Sigmoid colon (tissue), 7 donors: ENCODE data around the gene ROMO1. TPM values are rescaled to one million over a fixed set of nuclear protein-coding genes. Genes with fewer than 3 reads are reported as not detected.

Source experiments
- DNase-seq: peaks from one replicate; pipeline ENCODE4 v3.0.0-alpha.2; 2019
- H3K27ac ChIP-seq, 4 donors: fragments of 200-600 bp; sonication (generic); one replicate each; pipeline ENCODE4 v1.5.1; 2016 to 2019; ENCODE audit warnings: mild to moderate bottlenecking in 1 of 4
- H3K27me3 ChIP-seq, 3 donors: fragments of 200-600 bp; sonication (generic); one replicate each; pipeline ENCODE4 v1.5.1; 2019; ENCODE audit warnings: mild to moderate bottlenecking in 1 of 3
- H3K36me3 ChIP-seq, 4 donors: fragments of 200-600 bp; sonication (generic); one replicate each; pipeline ENCODE4 v1.5.1; 2016 to 2019
- H3K4me1 ChIP-seq, 4 donors: fragments of 200-600 bp; sonication (generic); one replicate each; pipeline ENCODE4 v1.5.1; 2017 to 2019
- H3K4me3 ChIP-seq, 4 donors: fragments of 200-600 bp; sonication (generic); one replicate each; pipeline ENCODE4 v1.5.1; 2017 to 2019; ENCODE audit warnings: mild to moderate bottlenecking in 2 of 4, moderate library complexity in 1 of 4
- H3K9me3 ChIP-seq, 4 donors: fragments of 200-600 bp in 3 of 4; sonication (generic) in 3 of 4; one replicate each; pipeline versions ENCODE4 v1.5.1 to v1.6.1; 2013 to 2019
- EP300 ChIP-seq, 4 donors: sonication (generic); formaldehyde crosslinking; IDR thresholded peaks; one replicate each; pipeline ENCODE4 v1.6.1; 2017; ENCODE audit warnings: antibody characterized with exemption in 4 of 4
- POLR2A ChIP-seq, 2 donors: fragments of 450-650 bp; IDR thresholded peaks; one replicate each; pipeline ENCODE4 v1.6.1; 2016; ENCODE audit warnings: antibody characterized with exemption in 2 of 2, mild to moderate bottlenecking in 2 of 2, moderate library complexity in 2 of 2
- POLR2AphosphoS5 ChIP-seq, 4 donors: sonication (generic); formaldehyde crosslinking; IDR thresholded peaks; one replicate each; pipeline ENCODE4 v1.6.1; 2017; ENCODE audit warnings: antibody characterized with exemption in 4 of 4
- WGBS, 2 donors: extraction: QIAGEN DNeasy Blood & Tissue Kit; methylation state at CpG; one replicate each; pipeline ENCODE4 v1.1.7; 2013; 5-methylcytosine and 5-hydroxymethylcytosine counted together
- intact Hi-C: fragments of 100-400 bp; cut with DNase I; formaldehyde crosslinking; loops from one replicate; pipeline ENCODE4 v1.15.1; 2023
- polyA plus RNA-seq, 3 donors: library from polyadenylated mRNA; stranded (reverse); fragments of 200-250 nt; gene quantifications; one replicate each; pipeline ENCODE4 v1.2.3, GENCODE V29; 2013
- total RNA-seq, 4 donors: library from RNA; depleted of rRNA; stranded (reverse); fragments of >200 nt; gene quantifications; one replicate each; pipeline ENCODE4 v1.1.0, GENCODE V29; 2016
- TF ChIP-seq, protein P1 (sequence below), 4 experiments: fragments of 450-650 bp in 3 of 4; fragments of 200-600 bp in 1 of 4; IDR thresholded peaks; one replicate each; pipeline ENCODE4 v1.5.1; 2016 to 2019; ENCODE audit warnings: antibody characterized with exemption in 4 of 4, mild to moderate bottlenecking in 3 of 4, moderate library complexity in 2 of 4
- donor health status: healthy with polysubstance abuse.
- donor health status: Bipolar disorder and iron deficiency.
- donor health status: healthy.

The ROMO1 gene
- total and polyA plus RNA-seq, 7 donors: 206 to 621 (median 486) TPM

DNA sequence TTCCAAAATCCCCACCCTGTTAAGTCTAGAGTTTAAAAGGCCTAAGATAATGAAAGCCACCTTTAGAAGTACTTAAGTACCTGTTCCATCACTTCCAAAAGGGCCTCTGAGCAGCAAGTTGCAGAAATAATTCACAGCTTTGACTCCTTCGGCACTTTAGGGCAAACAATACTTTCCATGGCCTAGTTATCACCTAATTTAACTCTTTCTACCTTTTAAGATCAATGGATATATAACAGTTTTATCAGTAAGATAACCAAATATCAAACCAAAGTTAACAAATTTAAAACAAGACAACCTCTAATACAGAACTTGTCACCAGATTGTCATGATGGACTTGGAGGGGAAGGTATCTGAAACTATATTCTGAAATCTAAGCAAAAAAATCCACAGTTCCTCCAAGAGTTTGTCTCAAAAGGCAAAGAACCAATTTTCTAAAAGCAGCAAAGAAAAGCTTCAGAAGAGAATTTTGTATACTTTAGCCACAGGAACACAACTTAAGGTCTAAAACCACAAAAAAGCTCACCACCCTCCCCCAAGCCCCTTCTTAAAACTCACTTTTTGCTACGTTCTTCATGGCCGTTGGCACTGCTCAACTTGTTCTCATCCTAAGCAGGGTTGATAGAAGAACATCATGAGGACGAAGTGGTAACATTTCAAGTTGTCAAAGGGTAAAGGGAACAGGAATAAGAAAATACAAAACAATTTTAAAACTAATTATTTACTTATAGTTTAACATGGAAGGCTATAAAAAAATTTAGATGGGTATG lies 39.4 kb downstream of the ROMO1 start:
- Histone ChIP-seq H3K27me3 (no peaks in the 10 kb centered on the region), H3K27ac (peak overlapping the region in 3 of 4 donors; percentile 22 to 94 (median 22)), H3K4me3 (no peak overlapping the region), H3K36me3 (peaks cover 12 to 72% (median 49%) of the 10 kb centered on the region in 4 donors), H3K9me3 (no peaks in the 10 kb centered on the region), H3K4me1 (peaks cover 0 to 75% (median 74%) of the 10 kb centered on the region in 4 donors)
- DNase-seq: no peak
- 62% methylated on average over 4 of the region's 4 CpGs for WGBS, 2 donors
- TF ChIP-seq, protein P1, sequence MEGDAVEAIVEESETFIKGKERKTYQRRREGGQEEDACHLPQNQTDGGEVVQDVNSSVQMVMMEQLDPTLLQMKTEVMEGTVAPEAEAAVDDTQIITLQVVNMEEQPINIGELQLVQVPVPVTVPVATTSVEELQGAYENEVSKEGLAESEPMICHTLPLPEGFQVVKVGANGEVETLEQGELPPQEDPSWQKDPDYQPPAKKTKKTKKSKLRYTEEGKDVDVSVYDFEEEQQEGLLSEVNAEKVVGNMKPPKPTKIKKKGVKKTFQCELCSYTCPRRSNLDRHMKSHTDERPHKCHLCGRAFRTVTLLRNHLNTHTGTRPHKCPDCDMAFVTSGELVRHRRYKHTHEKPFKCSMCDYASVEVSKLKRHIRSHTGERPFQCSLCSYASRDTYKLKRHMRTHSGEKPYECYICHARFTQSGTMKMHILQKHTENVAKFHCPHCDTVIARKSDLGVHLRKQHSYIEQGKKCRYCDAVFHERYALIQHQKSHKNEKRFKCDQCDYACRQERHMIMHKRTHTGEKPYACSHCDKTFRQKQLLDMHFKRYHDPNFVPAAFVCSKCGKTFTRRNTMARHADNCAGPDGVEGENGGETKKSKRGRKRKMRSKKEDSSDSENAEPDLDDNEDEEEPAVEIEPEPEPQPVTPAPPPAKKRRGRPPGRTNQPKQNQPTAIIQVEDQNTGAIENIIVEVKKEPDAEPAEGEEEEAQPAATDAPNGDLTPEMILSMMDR (IDR thresholded peaks at IDR 0.05): no peak
- TF ChIP-seq POLR2AphosphoS5 (IDR thresholded peaks at IDR 0.05): no peak
- TF ChIP-seq EP300 (IDR thresholded peaks at IDR 0.05): no peak
- no peak for TF ChIP-seq POLR2A (IDR thresholded peaks at IDR 0.05)
- intact Hi-C loops: loop anchor here (1.0 to 5.0 kb wide), 3 partner anchors 14 to 146 kb away; no protein-coding TSS in a partner anchor

DNA sequence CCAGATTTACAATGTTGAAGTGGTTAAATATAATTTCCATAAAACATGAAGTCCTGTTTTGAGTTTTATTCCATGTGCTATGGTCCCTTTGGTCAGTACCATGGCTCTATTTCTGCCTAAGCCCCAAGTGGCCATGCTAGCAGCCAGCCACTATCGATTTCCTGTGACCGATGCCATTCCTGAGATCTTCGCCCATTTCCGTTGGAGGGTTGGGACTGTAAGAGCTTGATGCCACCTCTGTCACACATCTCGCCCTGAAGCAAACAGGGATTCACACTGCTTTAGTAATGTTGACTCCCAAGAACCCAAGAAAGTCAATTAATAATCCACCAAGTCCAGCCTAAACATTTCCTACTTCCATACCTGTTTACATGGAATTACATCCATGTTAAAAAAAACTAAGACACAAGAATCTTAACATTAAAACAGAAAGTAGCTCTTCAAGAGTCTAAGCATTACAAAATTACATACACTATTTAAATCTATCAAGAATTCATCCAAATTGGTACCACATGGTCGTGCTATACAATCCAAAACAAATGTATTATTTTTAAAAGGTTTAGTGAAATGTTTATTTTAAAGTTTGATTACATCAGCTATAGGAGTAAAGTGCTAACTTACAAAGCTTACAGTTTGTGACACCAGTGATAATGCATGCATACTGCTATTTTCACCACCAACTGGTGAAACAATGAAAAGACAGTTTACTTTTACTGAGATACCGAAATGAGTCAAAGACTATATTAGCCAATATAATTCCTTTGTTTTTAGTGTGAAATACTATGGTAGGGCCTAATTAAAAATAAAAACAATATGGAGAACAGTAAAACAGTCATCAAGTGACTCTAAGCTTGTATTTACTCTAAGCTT lies 40.3 kb downstream of the ROMO1 start:
- intact Hi-C loops: loop anchor here (1.0 to 5.0 kb wide), 5 partner anchors 15 to 213 kb away; partner anchors contain the start of gene SCAND1
- Histone ChIP-seq H3K36me3 (peaks cover 12 to 62% (median 42%) of the 10 kb centered on the region in 4 donors), H3K4me3 (peak overlapping the region; percentile 2 to 76 (median 68)), H3K4me1 (peaks cover 0 to 66% (median 65%) of the 10 kb centered on the region in 4 donors), H3K27ac (peak overlapping the region; percentile 1 to 97 (median 95)), H3K9me3 (no peaks in the 10 kb centered on the region), H3K27me3 (no peaks in the 10 kb centered on the region)
- TF ChIP-seq POLR2A (IDR thresholded peaks at IDR 0.05) (no peak), POLR2AphosphoS5 (IDR thresholded peaks at IDR 0.05) (no peak)
- 59 to 61% methylated on average over 7 of the region's 7 CpGs for WGBS, 2 donors
- DNase-seq: no peak

DNA sequence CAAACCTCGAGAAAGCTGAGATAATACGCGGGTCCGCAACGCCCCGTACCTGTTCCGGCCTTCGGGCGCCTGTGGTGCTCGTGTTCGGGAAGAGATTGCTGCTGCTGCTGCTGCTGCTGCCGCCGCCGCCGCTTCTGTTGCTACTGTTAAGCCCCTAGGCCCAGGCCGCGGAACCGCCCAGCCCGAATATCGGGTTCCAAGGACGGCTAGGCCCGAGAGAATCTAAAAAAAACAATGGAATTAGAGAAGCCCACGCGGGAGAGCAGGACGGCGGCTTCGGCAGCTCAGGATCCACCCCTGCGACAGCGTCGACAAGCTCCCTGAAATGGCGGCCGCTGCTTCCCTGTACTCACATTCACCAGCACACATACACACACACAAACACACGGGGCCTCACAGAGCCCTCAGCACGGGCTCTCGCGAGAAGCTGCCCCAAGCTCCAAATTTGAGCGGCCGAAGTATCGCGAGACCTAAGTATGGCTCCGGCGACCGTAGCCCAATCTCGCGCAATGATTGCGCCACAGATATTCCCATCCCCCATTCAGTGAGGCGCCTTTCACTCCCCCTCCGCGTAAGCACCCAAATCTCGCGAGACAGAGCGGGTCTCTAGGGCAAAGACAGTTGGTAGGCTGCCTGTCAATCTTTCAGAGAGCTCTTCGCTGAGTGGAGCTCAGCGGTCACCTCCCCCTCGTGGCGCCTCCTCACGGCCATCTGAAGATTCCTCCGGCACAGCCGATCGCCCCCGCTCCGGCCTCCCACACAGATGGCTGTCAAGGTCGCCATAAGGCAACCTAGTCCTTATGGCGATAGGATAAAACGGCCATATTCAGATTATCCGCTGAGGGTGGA lies 42.9 kb downstream of the ROMO1 start, which contains the start of gene RBM39:
RBM39 (minus strand) TSS at position 369 of the 849 bp plus-strand sequence. CDS start 1,386 bp downstream, outside the sequence.
- TF ChIP-seq POLR2A (IDR thresholded peaks at IDR 0.05): peak; percentile 96 to 97
- peak; percentile 97 to 99 (median 98) for TF ChIP-seq POLR2AphosphoS5 (IDR thresholded peaks at IDR 0.05)
- peak in 2 of 4 donors; percentile 6 to 67 for TF ChIP-seq EP300 (IDR thresholded peaks at IDR 0.05)
- TF ChIP-seq, protein P1 (IDR thresholded peaks at IDR 0.05): peak in 2 of 4 experiments; percentile 25 to 31
- Histone ChIP-seq H3K9me3 (no peaks in the 10 kb centered on the region), H3K36me3 (peaks cover 3 to 36% (median 23%) of the 10 kb centered on the region in 4 donors), H3K27ac (peak within 1 kb of the TSS; percentile 94 to 98 (median 97)), H3K4me3 (peak within 1 kb of the TSS; percentile 66 to 79 (median 74)), H3K4me1 (peaks cover 0 to 41% (median 40%) of the 10 kb centered on the region in 4 donors), H3K27me3 (no peaks in the 10 kb centered on the region)
- DNase-seq: peak; percentile 100
- WGBS, 2 donors: 0% methylated on average over 66 of the region's 66 CpGs
- intact Hi-C loops: loop anchor here (1.0 to 5.0 kb wide), 4 partner anchors 30 to 210 kb away; partner anchors contain the start of genes PHF20 and SCAND1

DNA sequence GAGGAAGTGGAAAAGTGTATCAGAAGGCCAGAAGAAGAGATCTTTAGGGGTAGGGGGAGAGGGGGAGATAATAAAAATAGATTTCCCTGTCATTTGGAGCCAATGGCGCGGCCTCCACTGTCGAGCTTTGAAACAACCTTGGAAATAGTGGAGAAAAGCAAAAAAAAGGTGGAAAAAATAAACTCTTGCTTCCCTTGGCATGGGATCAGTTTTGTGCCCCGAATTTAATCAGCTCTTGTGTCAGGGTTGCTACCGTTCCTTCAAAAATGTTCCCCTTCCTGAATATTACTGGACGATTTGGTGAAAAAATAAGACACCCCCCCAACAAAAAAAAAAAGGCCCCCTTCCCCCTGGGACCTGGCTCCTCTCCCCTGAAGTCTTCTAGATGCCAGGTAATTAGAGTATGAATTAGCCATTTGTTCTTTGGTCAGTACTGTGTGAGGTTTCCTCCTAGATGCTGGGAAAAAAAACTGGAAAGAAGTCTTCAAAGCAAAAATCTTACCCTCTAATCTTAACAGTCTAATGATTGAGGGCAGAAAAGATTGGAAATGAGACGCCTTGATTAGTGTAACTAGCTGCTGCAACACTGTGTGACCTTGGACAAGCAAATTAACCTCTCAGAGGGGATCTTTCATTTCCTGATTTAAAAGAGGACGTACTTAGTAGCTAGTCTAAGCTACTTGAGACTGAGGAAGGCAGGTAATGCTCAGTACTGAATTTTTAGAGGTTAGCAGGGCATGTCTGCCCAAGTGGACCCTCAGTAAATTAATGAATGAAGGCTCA lies 43.7 kb downstream of the ROMO1 start:
- TF ChIP-seq, protein P1 (IDR thresholded peaks at IDR 0.05): no peak
- TF ChIP-seq POLR2AphosphoS5 (IDR thresholded peaks at IDR 0.05) (peak in 2 of 4 donors; percentile 7 to 9), POLR2A (IDR thresholded peaks at IDR 0.05) (no peak), EP300 (IDR thresholded peaks at IDR 0.05) (no peak)
- intact Hi-C loops: loop anchor here (1.0 to 5.0 kb wide), 4 partner anchors 29 to 209 kb away; partner anchors contain the start of genes PHF20 and SCAND1

More for the DNA sequence above, 43.7 kb downstream of the ROMO1 start:
- no peak for DNase-seq
- H3K36me3 ChIP-seq: peaks cover under 1 to 28% (median 19%) of the 10 kb centered on the region in 4 donors
- H3K4me1 ChIP-seq: peaks cover 0 to 35% (median 35%) of the 10 kb centered on the region in 4 donors
- peak overlapping the region; percentile 94 to 98 (median 96) for H3K27ac ChIP-seq
- H3K27me3 ChIP-seq: no peaks in the 10 kb centered on the region
- 0 to 1% methylated on average over 8 of the region's 8 CpGs for WGBS, 2 donors
- H3K9me3 ChIP-seq: no peaks in the 10 kb centered on the region
- peak overlapping the region; percentile 49 to 71 (median 60) for H3K4me3 ChIP-seq
